Activated T-cell treated with anti-CD3 and anti-CD28 coated beads for 1 hour (primary cell): ENCODE data around the gene CTSO.

Experiments
- DNase-seq: peaks from one replicate; pipeline ENCODE4 v3.0.0-alpha.2; 2020; ENCODE audit warnings: low read depth

Gene CTSO, protein sequence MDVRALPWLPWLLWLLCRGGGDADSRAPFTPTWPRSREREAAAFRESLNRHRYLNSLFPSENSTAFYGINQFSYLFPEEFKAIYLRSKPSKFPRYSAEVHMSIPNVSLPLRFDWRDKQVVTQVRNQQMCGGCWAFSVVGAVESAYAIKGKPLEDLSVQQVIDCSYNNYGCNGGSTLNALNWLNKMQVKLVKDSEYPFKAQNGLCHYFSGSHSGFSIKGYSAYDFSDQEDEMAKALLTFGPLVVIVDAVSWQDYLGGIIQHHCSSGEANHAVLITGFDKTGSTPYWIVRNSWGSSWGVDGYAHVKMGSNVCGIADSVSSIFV

GRCh38 chr4:155953151-155954117 lies at the start of gene CTSO:
Gene CTSO, minus strand, starts transcription at chr4:155953866. Its CDS starts 19 bp downstream, at chr4:155953847.
- DNase-seq: peak; percentile 48

- DNase-seq: no peak
Observed at GRCh38 chr4:156000491-156000890, 46.8 kb upstream of the CTSO start.

DNA sequence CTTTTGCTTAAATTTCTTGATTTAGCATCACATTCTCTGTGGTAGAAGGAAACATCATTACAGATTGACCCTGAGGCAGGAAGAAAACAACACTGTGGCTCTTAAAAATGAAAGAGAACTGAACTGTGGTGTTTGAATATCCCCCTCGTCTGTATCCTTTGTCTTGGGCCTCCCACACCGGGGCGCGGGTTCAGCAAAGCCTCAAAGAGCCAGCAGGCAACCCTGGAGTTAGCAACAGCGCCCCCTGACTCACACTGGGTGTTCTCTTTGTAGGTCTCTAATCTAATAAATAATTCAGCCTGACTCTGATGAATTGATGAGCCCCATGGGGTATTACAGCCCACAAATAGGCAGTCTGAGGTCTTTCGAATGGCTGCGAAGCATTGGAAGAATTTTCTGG lies 46.1 kb upstream of the CTSO start:
- DNase-seq: no peak

GRCh38 chr4:155995069-155995468 lies 41.4 kb upstream of the CTSO start:
- no peak for DNase-seq

DNA sequence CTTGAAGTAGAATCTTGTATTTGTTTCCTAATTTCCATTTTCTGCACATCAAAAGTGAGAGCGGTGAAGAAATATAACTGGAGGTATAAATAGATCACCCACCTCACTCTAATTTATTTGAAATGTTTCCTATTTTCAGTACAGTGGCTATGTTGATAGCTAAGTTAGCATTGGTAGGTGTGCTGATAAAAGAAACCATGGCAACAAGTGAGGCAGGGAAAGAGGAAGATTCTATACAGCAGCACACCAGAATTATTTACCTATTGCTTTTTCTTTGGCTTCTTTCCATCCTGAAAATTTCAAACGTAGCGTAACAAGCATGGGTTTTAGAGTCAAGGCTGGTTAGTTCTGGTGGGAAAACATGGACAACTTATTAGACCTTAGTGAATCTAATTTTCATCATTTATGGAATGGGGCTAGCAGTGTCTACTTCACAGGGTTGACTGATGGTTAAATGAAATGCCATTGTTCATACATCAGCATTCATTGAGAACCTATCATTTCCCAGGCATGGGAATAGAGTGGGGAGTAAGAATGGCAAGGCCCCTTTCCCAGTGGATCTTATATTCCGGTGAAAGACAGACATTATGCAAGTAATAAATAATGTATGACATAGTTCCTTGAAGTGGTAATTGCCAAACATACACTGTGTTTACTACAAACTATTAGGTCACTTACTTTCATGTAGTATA lies 30.6 kb upstream of the CTSO start:
- DNase-seq: no peak

GRCh38 chr4:155982736-155983385 lies 29.2 kb upstream of the CTSO start:
- no peak for DNase-seq

DNA sequence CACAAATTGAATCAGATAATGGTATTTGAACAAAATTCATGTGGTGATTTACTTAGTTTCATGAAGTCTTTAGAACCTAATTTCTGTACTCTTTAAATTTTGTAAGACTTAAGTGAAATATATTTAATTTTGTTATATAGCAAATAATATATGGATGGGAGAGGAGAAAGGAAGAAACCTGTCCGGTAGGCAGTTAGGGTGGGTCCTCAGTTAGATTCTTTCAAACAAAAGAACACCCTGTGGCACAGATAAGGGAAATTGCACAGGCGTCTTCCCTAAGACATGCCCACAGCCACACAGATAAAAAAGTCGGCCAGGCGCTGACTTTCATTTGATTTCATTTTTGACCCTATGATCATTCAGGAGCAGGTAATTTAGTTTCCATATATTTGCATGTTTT lies 25.1 kb upstream of the CTSO start:
- no peak for DNase-seq

DNA sequence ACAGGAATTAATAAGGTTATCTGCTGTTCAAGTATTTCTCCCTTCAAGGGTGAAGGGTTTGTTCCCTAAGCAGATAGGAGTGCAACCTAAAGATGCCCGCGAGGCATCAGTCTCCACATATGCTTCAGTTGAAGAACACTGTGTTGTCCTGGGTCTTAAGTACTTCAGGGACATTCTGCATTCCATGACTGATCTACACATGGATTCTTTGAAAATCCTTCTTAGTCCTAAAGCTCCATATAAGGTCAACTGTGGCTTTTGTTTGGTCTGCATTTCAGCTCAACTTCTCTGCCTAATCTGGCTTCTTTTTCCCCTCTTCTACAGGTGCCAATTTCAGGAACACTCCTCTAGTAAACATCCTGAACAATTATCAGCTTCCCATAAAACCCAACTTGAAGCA lies 21.8 kb upstream of the CTSO start:
- DNase-seq: no peak

GRCh38 chr4:155974996-155975395 lies 21.3 kb upstream of the CTSO start:
- DNase-seq: no peak

DNA sequence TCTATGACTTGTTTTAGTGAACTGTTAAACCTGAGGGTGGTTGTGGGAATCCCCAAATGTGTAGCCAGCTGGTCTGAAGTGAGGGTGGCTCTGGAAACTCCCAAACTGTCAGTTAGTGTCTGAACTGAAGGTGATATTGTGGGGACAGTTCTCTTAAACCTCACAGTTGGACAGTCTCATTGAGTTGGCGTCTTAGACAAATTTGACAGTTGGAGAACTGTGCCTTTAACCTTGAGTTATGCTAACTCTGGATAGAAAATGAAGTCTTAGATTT lies 20.7 kb upstream of the CTSO start:
- DNase-seq: no peak

GRCh38 chr4:155973639-155974475 lies 20.2 kb upstream of the CTSO start:
- no peak for DNase-seq

DNA sequence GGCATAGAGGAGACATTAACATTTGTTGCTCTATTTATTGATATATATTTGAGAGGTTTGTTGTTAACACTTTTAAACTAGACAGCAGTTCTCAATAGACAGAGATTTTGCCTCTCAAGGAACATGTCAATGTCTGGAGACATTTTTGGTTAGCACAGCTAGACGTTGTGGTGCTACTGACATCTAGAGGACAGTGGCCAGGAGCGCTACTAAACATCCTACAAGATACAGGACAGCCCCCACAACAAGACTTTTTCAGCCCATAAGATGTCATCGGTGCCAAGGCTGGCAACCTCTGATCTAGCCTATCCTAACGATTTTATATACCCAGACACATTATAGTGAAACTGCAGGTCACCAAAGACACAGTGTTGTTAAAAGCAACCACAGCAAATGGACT lies 18.4 kb upstream of the CTSO start:
- no peak for DNase-seq

DNA sequence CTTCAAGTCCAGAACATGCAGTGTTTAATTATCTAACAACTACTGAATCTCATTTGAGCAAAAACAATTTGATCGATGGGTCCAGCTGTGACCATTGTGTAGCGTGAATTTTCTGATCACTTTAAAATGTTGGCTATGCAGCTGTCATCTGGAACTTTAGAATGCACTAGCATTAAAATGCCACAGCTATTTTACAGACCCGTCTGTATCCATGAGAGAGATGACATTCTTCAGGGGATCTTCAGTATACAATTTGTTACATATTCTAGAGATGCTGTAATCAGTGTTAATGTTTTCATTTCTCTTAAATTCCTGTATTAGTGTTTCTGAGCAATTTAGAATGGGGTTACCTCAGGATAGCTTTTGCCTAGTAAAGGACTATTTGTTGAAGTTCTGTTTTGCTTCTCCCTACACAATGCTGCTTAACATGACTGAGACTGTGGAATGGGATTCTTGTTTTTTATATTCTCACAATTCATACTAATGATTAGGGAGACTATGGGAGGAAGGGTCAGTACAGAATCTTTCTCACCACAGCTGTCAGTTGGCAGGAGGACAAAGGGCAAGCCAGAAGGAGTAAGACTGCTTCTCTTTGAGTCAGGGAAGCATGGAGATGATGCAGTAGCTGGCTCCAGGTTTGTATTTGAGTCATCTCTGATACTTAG lies 13.2 kb upstream of the CTSO start:
- no peak for DNase-seq

DNA sequence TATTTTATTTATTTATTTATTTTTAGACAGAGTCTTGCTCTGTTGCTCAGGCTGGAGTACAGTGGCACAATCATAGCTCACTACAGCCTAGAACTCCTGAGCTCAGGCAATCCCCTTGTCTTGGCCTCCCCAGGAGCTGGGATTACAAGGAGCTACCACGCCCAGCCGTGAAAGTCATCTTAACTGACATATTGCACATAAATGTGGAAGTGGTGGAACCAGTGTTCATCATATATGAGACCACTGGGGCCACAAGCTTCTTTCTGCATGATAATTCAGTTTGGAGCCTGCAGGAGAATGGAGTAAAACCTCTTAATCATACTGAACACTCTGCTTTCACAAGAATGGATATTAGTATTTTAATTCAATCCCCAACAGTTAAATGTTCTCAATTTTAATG lies 12.5 kb upstream of the CTSO start:
- DNase-seq: no peak

- no peak for DNase-seq
Observed at GRCh38 chr4:155964016-155964891, 10.6 kb upstream of the CTSO start.

- DNase-seq: no peak
Observed at GRCh38 chr4:155962767-155963166, 9.1 kb upstream of the CTSO start.

- DNase-seq: no peak
Observed at GRCh38 chr4:155961575-155961974, 7.9 kb upstream of the CTSO start.

GRCh38 chr4:155960522-155960921 lies 6.9 kb upstream of the CTSO start:
- no peak for DNase-seq

GRCh38 chr4:155959417-155959816 lies 5.8 kb upstream of the CTSO start:
- DNase-seq: no peak

DNA sequence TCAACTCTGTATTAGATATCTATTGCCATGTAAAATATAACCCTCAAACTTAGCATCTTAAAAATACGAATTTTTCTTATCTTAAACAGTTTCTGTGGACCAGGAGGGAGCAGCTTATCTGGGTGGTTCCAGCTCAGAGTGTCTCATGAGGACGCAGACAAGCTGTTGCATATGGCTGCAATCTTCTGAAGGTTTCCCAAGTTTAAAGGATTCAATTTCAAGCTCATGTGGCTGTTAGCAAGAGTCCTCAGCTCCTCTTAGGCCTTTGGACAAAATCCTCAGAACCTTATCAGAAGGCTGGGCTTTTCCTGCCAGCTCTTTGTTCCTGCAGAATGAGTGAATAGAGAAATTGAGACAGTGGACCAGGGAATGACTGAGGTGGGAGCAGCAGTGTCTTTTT lies 2.8 kb upstream of the CTSO start:
- no peak for DNase-seq
